HG03342 (cell line): ENCODE data around the gene MAST4.

Experiments
- ATAC-seq: cut with Tn5 transposase; IDR thresholded peaks from one replicate; pipeline ENCODE4 v1.9.1; 2021; ENCODE audit warnings: mild to moderate bottlenecking, moderate library complexity; ENCODE audit not compliant: unreplicated experiment

MAST4 gene

GRCh38 chr5:66829826-66830225, 233.6 kb downstream of the MAST4 start:
- ATAC-seq: no peak

- ATAC-seq: no peak
These were observed 234.4 kb downstream of the MAST4 start for GRCh38 chr5:66830636-66831035.

GRCh38 chr5:66839636-66840185, 243.5 kb downstream of the MAST4 start:
- ATAC-seq: no peak

- ATAC-seq: peak; percentile 98
These were observed 244.4 kb downstream of the MAST4 start for GRCh38 chr5:66840511-66841013.

- ATAC-seq: no peak
These were observed 245.1 kb downstream of the MAST4 start for GRCh38 chr5:66841264-66841663.

- no peak for ATAC-seq
These were observed 246.3 kb downstream of the MAST4 start for GRCh38 chr5:66842540-66842939.

- no peak for ATAC-seq
These were observed 246.9 kb downstream of the MAST4 start for GRCh38 chr5:66843065-66843464.

- no peak for ATAC-seq
These were observed 252.8 kb downstream of the MAST4 start for GRCh38 chr5:66848749-66849641.

GRCh38 chr5:66849803-66850202, 253.6 kb downstream of the MAST4 start:
- ATAC-seq: no peak

- no peak for ATAC-seq
These were observed 254.3 kb downstream of the MAST4 start for GRCh38 chr5:66850354-66851075.

- no peak for ATAC-seq
These were observed 255.1 kb downstream of the MAST4 start for GRCh38 chr5:66851306-66851705.

- no peak for ATAC-seq
These were observed 258.2 kb downstream of the MAST4 start for GRCh38 chr5:66854416-66854815.

GRCh38 chr5:66856041-66856805, 260.0 kb downstream of the MAST4 start:
- ATAC-seq: no peak

GRCh38 chr5:66859526-66859925, 263.3 kb downstream of the MAST4 start:
- no peak for ATAC-seq

GRCh38 chr5:66860199-66860975, 264.2 kb downstream of the MAST4 start:
- ATAC-seq: no peak

GRCh38 chr5:66861402-66861801, 265.2 kb downstream of the MAST4 start:
- no peak for ATAC-seq

GRCh38 chr5:66862020-66862419, 265.8 kb downstream of the MAST4 start:
- no peak for ATAC-seq

- ATAC-seq: no peak
These were observed 267.3 kb downstream of the MAST4 start for GRCh38 chr5:66863243-66864170.
